ENCODE measurements around the gene SLIT1. TPM values are rescaled to one million over a fixed set of nuclear protein-coding genes. Genes with fewer than 3 reads are reported as not detected.

Gene SLIT1
- total RNA-seq, 2 donors from 2014 or later = 0.44 to 0.50 TPM

- Mint-ChIP-seq H3K36me3 (ENCODE audit: low read depth) (peaks cover 3% of the 10 kb centered on the region), H3K4me1 (peaks cover 9% of the 10 kb centered on the region), H3K27me3 (peaks cover 25% of the 10 kb centered on the region), H3K4me3 (peak overlapping the region; percentile 86), H3K27ac (peak overlapping the region; percentile 19)
- ATAC-seq (no peak), DNase-seq (no peak)
- no peaks in the 10 kb centered on the region for H3K9me3 ChIP-seq (ENCODE audit: control insufficient read depth, low read length, poor library complexity, severe bottlenecking)
These were observed 10.0 kb upstream of the SLIT1 start for GRCh38 chr10:97195706-97196222.

- Mint-ChIP-seq H3K4me3 (no peak overlapping the region), H3K27me3 (peaks cover 51% of the 10 kb centered on the region), H3K4me1 (peaks cover 9% of the 10 kb centered on the region), H3K27ac (no peak overlapping the region), H3K36me3 (ENCODE audit: low read depth) (peaks cover 5% of the 10 kb centered on the region)
- H3K9me3 ChIP-seq (ENCODE audit: control insufficient read depth, low read length, poor library complexity, severe bottlenecking) = no peaks in the 10 kb centered on the region
- no peak for DNase-seq
- no peak for ATAC-seq
These were observed 7.2 kb upstream of the SLIT1 start for GRCh38 chr10:97192952-97193435.

- H3K36me3 Mint-ChIP-seq (ENCODE audit: low read depth) = peaks cover 5% of the 10 kb centered on the region
- H3K27me3 Mint-ChIP-seq = peaks cover 70% of the 10 kb centered on the region
- H3K4me3 Mint-ChIP-seq = no peak overlapping the region
- no peaks in the 10 kb centered on the region for H3K9me3 ChIP-seq (ENCODE audit: control insufficient read depth, low read length, poor library complexity, severe bottlenecking)
- peaks cover 5% of the 10 kb centered on the region for H3K4me1 Mint-ChIP-seq
- H3K27ac Mint-ChIP-seq = no peak overlapping the region
- no peak for ATAC-seq
- no peak for DNase-seq
These were observed 4.7 kb upstream of the SLIT1 start for GRCh38 chr10:97190450-97190849.

GRCh38 chr10:97188261-97188711 lies 2.5 kb upstream of the SLIT1 start:
- H3K36me3 Mint-ChIP-seq (ENCODE audit: low read depth) = peaks cover 5% of the 10 kb centered on the region
- H3K4me3 Mint-ChIP-seq = no peak overlapping the region
- peaks cover 68% of the 10 kb centered on the region for H3K27me3 Mint-ChIP-seq
- DNase-seq (no peak), ATAC-seq (no peak)
- H3K27ac Mint-ChIP-seq = no peak overlapping the region
- H3K9me3 ChIP-seq (ENCODE audit: control insufficient read depth, low read length, poor library complexity, severe bottlenecking) = no peaks in the 10 kb centered on the region
- peaks cover 10% of the 10 kb centered on the region for H3K4me1 Mint-ChIP-seq

- H3K36me3 Mint-ChIP-seq (ENCODE audit: low read depth) = peaks cover 10% of the 10 kb centered on the region
- H3K4me1 Mint-ChIP-seq = peaks cover 10% of the 10 kb centered on the region
- no peak for ATAC-seq
- H3K4me3 Mint-ChIP-seq = no peak overlapping the region
- H3K27ac Mint-ChIP-seq = no peak overlapping the region
- H3K9me3 ChIP-seq (ENCODE audit: control insufficient read depth, low read length, poor library complexity, severe bottlenecking) = no peaks in the 10 kb centered on the region
- H3K27me3 Mint-ChIP-seq = peaks cover 54% of the 10 kb centered on the region
- no peak for DNase-seq
These were observed 1.2 kb upstream of the SLIT1 start for GRCh38 chr10:97186911-97187310.

GRCh38 chr10:97184971-97185325 lies 811 bp downstream of the SLIT1 start:
- H3K9me3 ChIP-seq (ENCODE audit: control insufficient read depth, low read length, poor library complexity, severe bottlenecking) = no peaks in the 10 kb centered on the region
- H3K27ac Mint-ChIP-seq = no peak overlapping the region
- H3K4me1 Mint-ChIP-seq = peaks cover 10% of the 10 kb centered on the region
- peak overlapping the region; percentile 49 for H3K4me3 Mint-ChIP-seq
- peaks cover 37% of the 10 kb centered on the region for H3K27me3 Mint-ChIP-seq
- ATAC-seq (no peak), DNase-seq (no peak)
- H3K36me3 Mint-ChIP-seq (ENCODE audit: low read depth) = peaks cover 9% of the 10 kb centered on the region

- no peaks in the 10 kb centered on the region for H3K9me3 ChIP-seq (ENCODE audit: control insufficient read depth, low read length, poor library complexity, severe bottlenecking)
- H3K27me3 Mint-ChIP-seq = peaks cover 23% of the 10 kb centered on the region
- H3K4me1 Mint-ChIP-seq = peaks cover 7% of the 10 kb centered on the region
- no peak overlapping the region for H3K4me3 Mint-ChIP-seq
- no peak overlapping the region for H3K27ac Mint-ChIP-seq
- peaks cover 9% of the 10 kb centered on the region for H3K36me3 Mint-ChIP-seq (ENCODE audit: low read depth)
- DNase-seq (no peak), ATAC-seq (no peak)
These were observed 2.4 kb downstream of the SLIT1 start for GRCh38 chr10:97183314-97183713.

GRCh38 chr10:97182288-97182990 lies 3.3 kb downstream of the SLIT1 start:
- Mint-ChIP-seq H3K27me3 (peaks cover 14% of the 10 kb centered on the region), H3K4me1 (peaks cover 7% of the 10 kb centered on the region), H3K36me3 (ENCODE audit: low read depth) (peaks cover 9% of the 10 kb centered on the region), H3K27ac (no peak overlapping the region), H3K4me3 (no peak overlapping the region)
- no peak for DNase-seq
- H3K9me3 ChIP-seq (ENCODE audit: control insufficient read depth, low read length, poor library complexity, severe bottlenecking) = no peaks in the 10 kb centered on the region
- no peak for ATAC-seq

GRCh38 chr10:97180986-97181385 lies 4.8 kb downstream of the SLIT1 start:
- no peak for DNase-seq
- H3K27me3 Mint-ChIP-seq = no peaks in the 10 kb centered on the region
- H3K27ac Mint-ChIP-seq = no peak overlapping the region
- no peaks in the 10 kb centered on the region for H3K9me3 ChIP-seq (ENCODE audit: control insufficient read depth, low read length, poor library complexity, severe bottlenecking)
- peaks cover 4% of the 10 kb centered on the region for H3K4me1 Mint-ChIP-seq
- no peak for ATAC-seq
- H3K36me3 Mint-ChIP-seq (ENCODE audit: low read depth) = peaks cover 9% of the 10 kb centered on the region
- no peak overlapping the region for H3K4me3 Mint-ChIP-seq

GRCh38 chr10:97180363-97180755 lies 5.4 kb downstream of the SLIT1 start:
- no peak overlapping the region for H3K27ac Mint-ChIP-seq
- peaks cover 11% of the 10 kb centered on the region for H3K36me3 Mint-ChIP-seq (ENCODE audit: low read depth)
- no peaks in the 10 kb centered on the region for H3K9me3 ChIP-seq (ENCODE audit: control insufficient read depth, low read length, poor library complexity, severe bottlenecking)
- H3K4me3 Mint-ChIP-seq = no peak overlapping the region
- no peaks in the 10 kb centered on the region for H3K27me3 Mint-ChIP-seq
- DNase-seq = no peak
- peaks cover 4% of the 10 kb centered on the region for H3K4me1 Mint-ChIP-seq
- ATAC-seq = no peak

GRCh38 chr10:97179731-97180362 lies 5.9 kb downstream of the SLIT1 start:
- Mint-ChIP-seq H3K36me3 (ENCODE audit: low read depth) (peaks cover 11% of the 10 kb centered on the region), H3K27me3 (no peaks in the 10 kb centered on the region), H3K4me3 (no peak overlapping the region), H3K27ac (no peak overlapping the region), H3K4me1 (peaks cover 4% of the 10 kb centered on the region)
- no peak for DNase-seq
- no peak for ATAC-seq
- H3K9me3 ChIP-seq (ENCODE audit: control insufficient read depth, low read length, poor library complexity, severe bottlenecking) = no peaks in the 10 kb centered on the region

- Mint-ChIP-seq H3K36me3 (ENCODE audit: low read depth) (peaks cover 11% of the 10 kb centered on the region), H3K4me1 (peaks cover 2% of the 10 kb centered on the region), H3K27me3 (peaks cover 1% of the 10 kb centered on the region), H3K27ac (no peak overlapping the region), H3K4me3 (no peak overlapping the region)
- ATAC-seq = no peak
- no peak for DNase-seq
- H3K9me3 ChIP-seq (ENCODE audit: control insufficient read depth, low read length, poor library complexity, severe bottlenecking) = no peaks in the 10 kb centered on the region
These were observed 6.4 kb downstream of the SLIT1 start for GRCh38 chr10:97179311-97179710.

GRCh38 chr10:97178074-97178473 lies 7.7 kb downstream of the SLIT1 start:
- H3K4me1 Mint-ChIP-seq = peaks cover 2% of the 10 kb centered on the region
- peaks cover 9% of the 10 kb centered on the region for H3K36me3 Mint-ChIP-seq (ENCODE audit: low read depth)
- H3K27ac Mint-ChIP-seq = no peak overlapping the region
- no peak for DNase-seq
- H3K27me3 Mint-ChIP-seq = peaks cover 5% of the 10 kb centered on the region
- ATAC-seq = no peak
- H3K4me3 Mint-ChIP-seq = no peak overlapping the region
- no peaks in the 10 kb centered on the region for H3K9me3 ChIP-seq (ENCODE audit: control insufficient read depth, low read length, poor library complexity, severe bottlenecking)

Data from T-helper 17 cell (primary cell).